NCI-H2196 (cell line): Measurements from ENCODE around the gene BMERB1.
A peak's percentile ranks its signal among the peaks of the same experiment; 100 is the strongest.
"Not testable (repeated sequence)": the region's sequence is repeated elsewhere in the genome, so short reads cannot be mapped to it uniquely, and the experiment has no call there.

Experiments
- DNase-seq: peaks from one replicate; lab custom pipeline; 2025; ENCODE audit not compliant: unreplicated experiment; lab: John Stamatoyannopoulos, UW

BMERB1 gene

DNA sequence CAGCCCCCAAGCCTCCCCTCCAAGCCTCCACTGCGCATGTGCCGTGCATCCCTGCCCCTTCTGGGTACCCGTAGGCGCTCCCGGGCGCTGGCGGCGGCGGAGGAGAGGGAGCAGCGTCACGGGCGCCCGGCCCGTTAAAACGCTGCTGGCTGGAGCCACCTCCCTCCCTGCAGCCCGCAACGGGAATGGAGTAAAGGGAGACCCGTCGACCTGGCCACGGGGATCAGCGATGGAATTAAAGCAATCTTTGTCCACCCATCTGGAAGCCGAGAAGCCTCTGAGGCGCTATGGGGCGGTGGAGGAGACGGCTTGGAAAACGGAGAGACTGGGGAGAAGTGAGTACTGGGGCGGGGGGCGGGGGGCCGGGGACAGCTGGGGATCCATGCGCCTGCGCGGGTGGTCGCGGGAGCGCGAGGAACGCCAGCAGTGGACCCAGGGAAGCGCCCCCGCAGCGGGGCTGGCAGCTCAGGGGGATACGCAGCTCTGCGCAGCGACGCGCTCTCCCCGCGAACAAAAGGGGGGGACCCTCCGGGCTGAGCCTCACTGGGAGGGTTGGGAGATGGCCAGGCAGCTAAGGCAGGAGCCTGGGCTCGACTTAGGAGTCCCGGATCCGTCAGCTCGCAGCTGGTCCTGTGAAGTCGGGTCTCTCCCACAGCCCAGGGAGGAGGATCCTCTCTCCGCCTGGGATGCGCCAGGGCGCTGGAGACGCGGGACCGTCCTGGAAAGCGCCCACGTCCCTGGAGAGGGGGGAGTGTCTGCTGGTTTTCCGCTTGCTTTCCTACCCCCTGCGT, at the start of gene BMERB1:
TSS of gene BMERB1 (plus strand) at position 164 of the 791 bp plus-strand sequence. CDS start at position 230, 66 bp downstream.
- peak; percentile 44 for DNase-seq

DNA sequence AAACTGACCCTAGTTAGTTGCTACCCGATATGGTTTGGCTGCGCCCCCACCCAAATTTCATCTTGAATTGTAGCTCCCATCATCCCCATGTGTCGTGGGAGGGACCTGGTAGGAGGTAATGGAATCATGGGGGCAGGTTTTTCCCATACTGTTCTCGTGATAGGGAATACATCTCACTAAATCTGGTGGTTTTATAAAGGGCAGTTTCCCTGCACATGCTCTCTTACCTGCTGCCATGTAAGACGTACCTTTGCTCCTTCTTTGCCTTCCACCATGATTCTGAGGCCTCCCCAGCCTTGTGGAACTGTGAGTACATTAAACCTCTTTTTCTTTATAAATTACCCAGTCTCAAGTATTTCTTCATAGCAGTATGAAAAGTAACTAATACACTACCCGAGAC, 46.3 kb upstream of the BMERB1 start:
- not testable (repeated sequence) for DNase-seq

DNA sequence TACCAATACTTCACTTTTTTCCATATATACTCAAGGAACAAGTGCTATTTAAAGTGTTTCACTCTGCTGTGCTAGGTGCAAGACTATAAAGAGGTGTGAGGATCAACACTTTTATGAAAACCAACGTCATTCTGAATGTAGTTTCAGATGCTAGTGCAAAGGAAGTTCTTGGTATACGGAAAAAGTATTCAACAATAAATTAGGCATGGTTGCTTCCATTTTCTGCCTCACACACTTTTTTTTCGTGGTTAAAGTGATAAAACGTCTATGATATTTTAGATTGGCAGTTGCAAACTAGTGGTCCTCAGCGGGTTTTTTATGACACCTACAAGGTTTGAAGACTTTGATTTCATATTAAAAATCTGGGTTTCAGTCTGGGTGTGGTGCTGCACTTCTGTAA, 44.5 kb upstream of the BMERB1 start:
- DNase-seq = not testable (repeated sequence)

DNA sequence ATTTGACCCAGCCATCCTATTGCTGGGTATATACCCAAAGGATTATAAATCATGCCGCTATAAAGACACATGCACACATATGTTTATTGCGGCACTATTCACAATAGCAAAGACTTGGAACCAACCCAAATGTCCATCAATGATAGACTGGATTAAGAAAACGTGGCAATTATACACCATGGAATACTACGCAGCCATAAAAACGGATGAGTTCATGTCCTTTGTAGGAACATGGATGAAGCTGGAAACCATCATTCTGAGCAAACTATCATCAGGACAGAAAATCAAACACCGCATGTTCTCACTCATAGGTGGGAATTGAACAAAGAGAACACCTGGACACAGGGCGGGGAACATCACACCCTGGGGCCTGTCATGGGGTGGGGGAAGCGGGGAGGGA, 41.4 kb upstream of the BMERB1 start:
- DNase-seq = not testable (repeated sequence)

DNA sequence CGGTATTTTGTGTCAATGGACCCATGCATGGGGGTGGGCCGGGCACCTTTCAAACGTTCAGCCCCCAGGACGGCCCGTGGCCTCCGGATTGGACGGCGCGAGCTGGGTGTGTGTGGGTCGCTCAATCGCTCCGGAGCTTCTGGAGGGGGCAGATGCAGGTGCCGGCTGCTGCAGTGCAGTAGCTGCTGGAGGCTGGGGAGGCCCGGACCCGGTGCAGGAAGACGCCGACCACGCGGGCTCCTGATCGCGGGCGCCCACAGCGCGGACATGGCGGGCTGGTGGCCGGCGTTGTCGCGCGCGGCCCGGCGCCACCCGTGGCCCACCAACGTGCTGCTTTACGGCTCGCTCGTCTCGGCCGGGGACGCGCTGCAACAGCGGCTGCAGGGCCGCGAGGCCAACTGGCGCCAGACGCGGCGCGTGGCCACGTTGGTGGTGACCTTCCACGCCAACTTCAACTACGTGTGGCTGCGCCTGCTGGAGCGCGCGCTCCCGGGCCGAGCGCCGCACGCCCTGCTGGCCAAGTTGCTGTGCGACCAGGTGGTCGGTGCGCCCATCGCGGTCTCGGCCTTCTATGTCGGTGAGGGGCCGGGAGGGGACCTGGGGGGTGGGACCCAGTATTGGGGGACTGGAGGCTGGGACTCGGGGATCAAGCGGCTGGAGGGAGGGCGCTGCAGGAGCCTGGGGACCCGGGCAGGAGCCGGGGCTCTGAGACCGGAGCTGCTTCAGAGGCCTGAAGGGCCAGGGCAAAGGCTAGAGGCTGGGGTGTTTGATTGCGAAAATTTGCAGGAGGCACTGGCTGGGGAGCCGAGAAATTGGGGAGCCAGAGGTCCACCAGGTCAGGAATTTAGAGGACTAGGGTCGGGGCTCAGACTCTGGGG, 38.5 kb upstream of the BMERB1 start, which contains the start of gene MPV17L:
TSS of gene MPV17L (plus strand) at position 124 of the 878 bp plus-strand sequence. CDS start at position 268, 144 bp downstream.
- not testable (repeated sequence) for DNase-seq

DNA sequence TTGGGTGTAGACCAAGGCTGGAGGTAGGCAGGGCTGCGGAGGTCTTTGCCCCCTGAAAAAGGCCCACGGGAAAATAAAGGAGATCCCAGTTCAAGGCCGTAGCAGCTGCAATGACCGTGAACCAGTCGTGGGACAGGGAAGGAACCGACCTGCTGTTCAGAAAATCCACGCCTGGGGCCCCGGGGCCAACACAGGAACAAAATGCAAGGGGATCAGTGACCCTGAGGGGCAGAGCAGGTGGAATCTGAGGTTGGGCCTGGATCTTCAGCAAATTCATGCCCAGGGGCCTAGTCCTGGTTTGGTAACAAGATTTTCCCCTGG, 37.9 kb upstream of the BMERB1 start:
- not testable (repeated sequence) for DNase-seq

- DNase-seq = no peak
Measured at GRCh38 chr16:15396948-15397594, 37.3 kb upstream of the BMERB1 start.

DNA sequence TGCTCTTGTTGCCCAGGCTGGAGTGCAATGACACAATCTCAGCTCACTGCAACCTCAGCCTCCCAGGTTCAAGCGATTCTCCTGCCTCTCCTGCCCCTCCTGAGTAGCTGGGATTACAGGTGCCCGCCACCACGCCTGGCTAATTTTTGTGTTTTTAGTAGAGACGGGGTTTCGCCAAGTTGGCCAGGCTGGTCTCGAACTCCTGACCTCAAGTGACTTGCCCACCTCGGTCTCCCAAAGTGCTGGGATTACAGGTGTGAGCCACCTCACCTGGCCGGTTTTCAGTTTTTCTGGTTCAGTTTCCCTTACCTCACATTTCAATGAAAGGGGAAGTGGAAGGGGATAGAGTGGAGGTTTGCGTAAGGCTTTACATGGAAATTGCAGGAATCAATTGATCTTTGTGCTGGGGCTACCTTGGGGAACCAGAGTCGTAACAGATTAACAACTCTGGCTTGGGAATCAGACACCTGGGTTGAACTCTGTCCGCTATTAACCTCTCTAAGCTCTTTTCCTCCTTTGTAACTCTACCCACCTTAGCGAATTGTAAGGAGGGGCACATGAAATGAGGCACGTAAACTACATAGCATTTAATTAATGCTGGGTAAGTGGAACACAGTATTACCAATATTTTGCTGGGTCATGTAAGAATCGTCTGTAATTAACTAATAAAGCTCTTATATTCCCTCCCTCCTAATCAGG, 35.6 kb upstream of the BMERB1 start:
- no peak for DNase-seq

DNA sequence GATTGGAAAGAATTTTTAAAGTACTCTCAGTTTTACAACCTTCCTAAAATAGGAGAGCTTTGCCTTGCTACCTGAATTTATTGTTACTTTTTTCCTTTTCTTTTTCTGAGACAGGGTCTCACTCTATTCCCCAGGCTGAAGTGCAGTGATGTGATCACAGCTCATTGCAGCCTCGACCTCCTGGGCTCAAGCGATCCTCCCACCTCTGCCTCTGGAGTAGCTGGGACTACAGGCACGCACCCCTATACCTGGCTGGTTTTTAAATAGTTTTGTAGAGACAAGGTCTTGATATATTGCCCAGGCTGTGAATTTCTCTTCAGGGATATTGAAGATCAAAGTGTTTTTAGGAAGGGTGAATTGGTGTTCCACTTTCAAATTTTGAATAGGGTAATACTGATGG, 35.1 kb upstream of the BMERB1 start:
- no peak for DNase-seq

DNA sequence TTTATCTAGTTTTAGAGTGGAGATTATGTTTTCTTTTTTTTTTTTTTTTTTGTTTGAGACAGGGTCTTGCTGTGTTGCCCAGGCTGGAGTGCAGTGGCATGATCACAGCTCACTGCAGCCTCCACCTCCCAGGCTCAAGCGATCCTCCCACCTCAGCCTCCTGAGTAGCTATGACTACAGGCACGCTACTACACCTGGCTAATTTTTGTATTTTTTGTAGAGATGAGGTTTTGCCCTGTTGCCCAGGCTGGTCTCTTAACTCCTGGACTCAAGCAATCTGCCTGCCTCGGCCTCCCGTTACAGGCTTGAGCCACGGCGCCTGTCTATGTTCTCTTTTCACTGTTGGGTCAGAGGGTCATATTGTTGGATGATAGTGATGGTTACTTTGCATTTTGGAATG, 34.1 kb upstream of the BMERB1 start:
- DNase-seq = not testable (repeated sequence)

DNA sequence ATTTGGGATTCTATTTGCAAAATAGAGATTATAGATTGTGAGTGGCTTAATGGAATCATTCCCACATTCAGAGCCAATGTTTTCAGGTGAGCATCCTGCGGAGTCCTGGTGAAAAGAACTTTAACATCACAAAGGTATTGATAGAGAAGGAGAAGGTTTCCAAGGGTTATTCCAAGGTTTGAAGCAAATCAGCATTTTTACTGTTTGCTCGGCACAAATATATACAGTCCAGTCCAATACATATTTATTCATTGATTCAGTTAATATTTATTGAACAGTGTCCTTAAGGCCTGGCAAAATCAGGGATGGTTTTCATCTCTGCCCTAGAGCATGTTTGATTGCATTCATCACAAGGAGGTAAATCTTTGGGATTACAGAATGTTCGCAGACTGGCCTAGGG, 32.4 kb upstream of the BMERB1 start:
- no peak for DNase-seq

DNA sequence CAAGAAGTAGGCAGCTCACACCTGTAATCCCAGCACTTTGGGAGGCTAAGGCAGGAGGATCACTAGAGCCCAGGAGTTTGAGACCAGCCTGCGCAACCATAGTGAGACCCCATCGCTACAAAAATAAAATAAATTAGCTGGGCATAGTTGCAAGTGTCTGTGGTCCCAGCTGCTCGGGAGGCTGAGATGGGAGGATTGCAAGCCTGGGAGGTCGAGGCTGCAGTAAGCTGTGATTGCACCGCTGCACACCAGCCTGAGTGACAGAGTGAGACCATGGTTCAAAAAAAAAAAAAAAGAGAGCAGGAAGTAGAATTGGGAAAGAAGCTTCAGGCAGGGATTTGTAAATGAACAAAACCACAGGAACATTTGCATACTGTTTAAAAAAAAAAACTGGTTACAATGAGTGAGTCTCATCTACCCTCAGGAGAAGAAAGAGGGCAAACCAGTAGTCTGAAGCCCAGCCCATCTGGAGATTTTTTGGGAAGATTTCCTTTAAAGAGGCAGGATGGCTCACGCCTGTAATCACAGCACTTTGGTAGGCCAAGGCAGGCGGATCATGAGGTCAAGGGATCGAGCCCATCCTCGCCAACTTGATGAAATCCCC, 30.9 kb upstream of the BMERB1 start:
- DNase-seq = no peak

- not testable (repeated sequence) for DNase-seq
Measured at GRCh38 chr16:15404091-15404490, 30.3 kb upstream of the BMERB1 start.

DNA sequence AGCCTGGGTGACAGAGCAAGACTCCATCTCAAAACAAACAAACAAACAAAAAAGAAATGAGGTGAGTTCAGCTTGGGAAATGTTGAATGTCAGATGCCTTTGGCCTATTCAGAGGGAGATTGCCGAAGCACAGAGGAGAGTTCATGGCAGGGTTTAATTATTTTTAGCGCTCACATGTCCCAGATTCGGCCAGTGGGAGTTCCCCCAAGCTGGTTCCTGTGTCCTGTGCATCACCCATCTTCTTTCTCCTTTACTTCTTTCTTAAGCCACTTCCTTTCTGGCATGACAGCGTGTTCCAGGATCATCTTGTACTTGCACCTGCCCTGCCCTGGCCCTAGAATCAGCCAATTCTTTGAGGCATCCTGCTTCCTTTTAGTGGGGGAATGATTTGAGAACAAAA, 29.6 kb upstream of the BMERB1 start:
- DNase-seq = no peak

DNA sequence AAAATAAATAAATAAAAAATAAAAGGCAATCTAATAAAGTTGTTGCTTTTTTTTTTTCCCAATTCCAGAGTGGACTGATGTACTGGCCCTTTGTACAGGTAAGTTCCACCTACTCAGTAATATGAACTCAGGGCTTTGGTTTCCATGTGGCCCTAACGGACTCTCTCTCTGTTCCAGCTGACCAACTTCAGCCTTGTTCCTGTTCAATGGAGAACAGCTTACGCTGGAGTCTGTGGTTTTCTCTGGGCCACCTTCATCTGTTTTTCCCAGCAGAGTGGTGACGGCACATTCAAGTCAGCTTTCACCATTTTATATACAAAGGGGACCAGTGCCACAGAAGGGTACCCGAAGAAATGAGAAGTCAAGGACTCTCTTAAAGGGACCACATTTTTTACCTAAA, 26.6 kb upstream of the BMERB1 start:
- not testable (repeated sequence) for DNase-seq

- DNase-seq = not testable (repeated sequence)
Measured at GRCh38 chr16:15409476-15409875, 24.9 kb upstream of the BMERB1 start.

- DNase-seq = no peak
Measured at GRCh38 chr16:15415511-15415985, 18.8 kb upstream of the BMERB1 start.

- DNase-seq = no peak
Measured at GRCh38 chr16:15417197-15417596, 17.2 kb upstream of the BMERB1 start.

DNA sequence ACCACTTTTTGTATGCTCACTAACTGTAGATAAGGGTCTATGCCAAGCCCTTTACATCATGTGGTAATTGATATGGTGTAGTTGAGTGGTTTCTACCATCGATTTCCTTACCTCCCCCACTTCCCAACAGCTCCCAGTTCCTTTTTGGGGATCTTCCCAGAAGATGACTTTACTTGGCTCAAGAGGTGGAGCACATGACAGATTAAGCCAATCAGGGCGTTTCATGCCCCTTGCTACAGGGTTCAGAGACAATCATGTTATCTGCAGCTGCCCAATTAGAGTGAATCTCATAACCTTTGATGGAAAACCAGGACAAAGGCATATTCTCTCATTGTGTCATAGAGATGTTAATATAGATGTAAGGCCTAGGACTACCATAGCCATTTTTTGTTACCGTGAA, 16.2 kb upstream of the BMERB1 start:
- no peak for DNase-seq

DNA sequence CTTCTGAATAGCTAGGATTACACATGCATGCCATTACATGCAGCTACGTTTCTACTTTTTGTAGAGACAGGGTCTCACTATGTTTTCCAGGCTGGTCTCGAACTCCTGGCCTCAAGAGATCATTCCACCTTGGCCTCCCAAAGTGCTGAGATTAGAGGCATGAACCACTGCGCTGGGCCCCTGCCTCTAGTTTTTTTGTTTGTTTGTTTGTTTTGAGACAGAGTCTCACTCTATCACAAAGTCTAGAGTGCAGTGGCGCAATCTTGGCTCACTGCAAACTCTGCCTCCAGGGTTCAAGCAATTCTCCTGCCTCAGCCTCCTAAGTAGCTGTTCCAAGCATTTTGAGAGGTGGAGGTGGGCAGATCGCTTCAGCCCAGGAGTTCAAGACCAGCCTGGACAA, 12.7 kb upstream of the BMERB1 start:
- not testable (repeated sequence) for DNase-seq
